K562 (cell line): ENCODE data around the gene TMEM207. TPM values are rescaled to one million over a fixed set of nuclear protein-coding genes. Genes with fewer than 3 reads are reported as not detected.

ENCODE experiments used
- ATAC-seq: fragments of 200-7000 bp; cut with Tn5 transposase; 3 replicates; pipeline ENCODE4 v1.9.1; 2020; ENCODE audit warnings: moderate library complexity
- BruUV-seq: library from RNA; stranded (reverse); fragments of 400-500 nt; replicated peaks from 2 replicates; lab custom pipeline; 2021; lab: Mats Ljungman, UMichigan
- CTCF ChIA-PET: fragments of 300-600 bp; formaldehyde crosslinking; extraction: SDS; loops from one replicate; lab custom pipeline; 2021; ENCODE audit warnings: low intra/inter-chr PET ratio; lab: Yijun Ruan, JAX
- POLR2A ChIA-PET: fragments of 300-600, 350-650 bp; sonication (Branson Sonifier 250); formaldehyde crosslinking; extraction: SDS; loops from one replicate; lab custom pipeline; 2021; ENCODE audit warnings: antibody characterized with exemption, inconsistent platforms; lab: Yijun Ruan, JAX
- DNase-seq, 4 experiments: peaks; one replicate each; pipeline versions ENCODE4 v3.0.0 to v3.0.0-alpha.2; 2011 to 2018; ENCODE audit warnings: low spot score in 3 of 4, mixed read lengths in 3 of 4; ENCODE audit errors: extremely low read depth in 1 of 4
- FAIRE-seq: peaks from 2 replicates; lab custom pipeline; 2011; peaks lifted over from hg19 to GRCh38; lab: Jason Lieb, UNC
- H2AFZ ChIP-seq: 2 replicates; pipeline ENCODE4 v1.6.0; 2011; ENCODE audit warnings: low read depth, low read length, control low read depth, inconsistent platforms
- H3K27ac ChIP-seq: fragments of 200-600 bp; 3 replicates; pipeline ENCODE4 v1.8.0; 2011; ENCODE audit warnings: low read depth, mild to moderate bottlenecking, control low read depth, inconsistent platforms, low read length, moderate library complexity, mixed read lengths; ENCODE audit errors: extremely low read depth
- H3K27me3 ChIP-seq, 2 experiments: fragments of 300-600 bp in 1 of 2; 2 replicates in 1 of 2; 3 replicates in 1 of 2; pipeline versions ENCODE4 v1.6.0 to v1.8.0; 2011; ENCODE audit warnings: inconsistent platforms in 2 of 2, low read length in 2 of 2, mild to moderate bottlenecking in 1 of 2, mixed read lengths in 1 of 2, moderate library complexity in 1 of 2; ENCODE audit not compliant: control insufficient read depth in 2 of 2, insufficient read depth in 2 of 2
- H3K36me3 ChIP-seq: fragments of 300-600 bp; 3 replicates; pipeline ENCODE4 v1.8.0; 2011; ENCODE audit warnings: mild to moderate bottlenecking, low read length, inconsistent platforms; ENCODE audit not compliant: control insufficient read depth, insufficient read depth
- H3K4me1 ChIP-seq, 2 experiments: fragments of 200-600 bp in 1 of 2; replicated peaks in 1 of 2; 2 replicates in 1 of 2; 3 replicates in 1 of 2; pipeline versions ENCODE4 v1.5.1 to v1.8.0; 2011; ENCODE audit warnings: inconsistent platforms in 2 of 2, low read length in 2 of 2, mild to moderate bottlenecking in 1 of 2, mixed read lengths in 1 of 2, moderate library complexity in 1 of 2; ENCODE audit not compliant: control insufficient read depth in 2 of 2, insufficient read depth in 2 of 2
- H3K4me2 ChIP-seq: 2 replicates; pipeline ENCODE4 v1.6.1; 2011; ENCODE audit warnings: low read length, control low read depth, inconsistent platforms, mixed read lengths; ENCODE audit not compliant: insufficient read depth
- H3K4me3 ChIP-seq: fragments of 200-600 bp; sonication (generic), shearing (Covaris generic); 2 replicates; pipeline ENCODE4 v1.5.1; 2016; ENCODE audit warnings: control low read depth, inconsistent platforms
- H3K79me2 ChIP-seq: fragments of 200-600 bp; 3 replicates; pipeline ENCODE4 v1.8.0; 2011; ENCODE audit warnings: low read length, inconsistent platforms; ENCODE audit not compliant: control insufficient read depth, insufficient read depth
- H3K9ac ChIP-seq, 2 experiments: 2 replicates each; pipeline versions ENCODE4 v1.6.0 to v1.6.1; 2011; ENCODE audit warnings: low read depth in 2 of 2, low read length in 2 of 2, control low read depth in 1 of 2, inconsistent platforms in 1 of 2, mild to moderate bottlenecking in 1 of 2, mixed read lengths in 1 of 2; ENCODE audit not compliant: insufficient read depth in 1 of 2
- H3K9me1 ChIP-seq: one replicate; pipeline ENCODE4 v1.6.0; 2011; ENCODE audit warnings: inconsistent platforms, mild to moderate bottlenecking, low read length, moderate library complexity; ENCODE audit not compliant: control insufficient read depth, insufficient read depth
- H3K9me3 ChIP-seq: replicated peaks from 2 replicates; pipeline ENCODE4 v1.5.1; 2011; ENCODE audit warnings: low read depth, low read length, inconsistent platforms; ENCODE audit not compliant: control insufficient read depth, insufficient read depth
- H4K20me1 ChIP-seq: replicated peaks from 2 replicates; pipeline ENCODE4 v1.6.1; 2011; ENCODE audit warnings: low read length, inconsistent platforms, mixed read lengths; ENCODE audit not compliant: control insufficient read depth, insufficient read depth
- AFF1 ChIP-seq, 2 experiments: fragments of 450-650 bp; IDR thresholded peaks; 2 replicates each; pipeline ENCODE4 v1.6.1; 2018; ENCODE audit warnings: mild to moderate bottlenecking in 2 of 2, low read depth in 1 of 2; ENCODE audit not compliant: partially characterized antibody in 2 of 2
- BRF1 ChIP-seq: IDR thresholded peaks from 3 replicates; pipeline ENCODE4 v1.6.1; 2011; ENCODE audit warnings: borderline replicate concordance, mild to moderate bottlenecking; ENCODE audit not compliant: insufficient read length; ENCODE audit errors: extremely low read depth
- CGGBP1 ChIP-seq: fragments of 250-450 bp; sonication (Bioruptor Pico); IDR thresholded peaks from 2 replicates; pipeline ENCODE4 v1.9.0; 2021; ENCODE audit warnings: mild to moderate bottlenecking
- ZNF12 ChIP-seq: sonication (generic); formaldehyde crosslinking; IDR thresholded peaks from 2 replicates; pipeline ENCODE4 v1.4.0; 2020; ENCODE audit warnings: mild to moderate bottlenecking, missing genetic modification reagents
- ZNF592 ChIP-seq: fragments of 450-650 bp; IDR thresholded peaks from 2 replicates; pipeline ENCODE4 v1.6.1; 2017; ENCODE audit warnings: antibody characterized with exemption, mild to moderate bottlenecking
- WGBS: fragments of 100-300 bp; shearing (Covaris generic); methylation state at CpG from one replicate; pipeline ENCODE4 v1.1.6; 2016; ENCODE audit warnings: low coverage, mixed read lengths; ENCODE audit not compliant: insufficient coverage; ENCODE audit errors: missing lambda C conversion rate; 5-methylcytosine and 5-hydroxymethylcytosine counted together
- in situ Hi-C: fragments of 300-500 bp; cut with MboI; formaldehyde crosslinking; loops from 4 replicates; pipeline ENCODE4 v1.15.0; 2018; ENCODE audit warnings: inconsistent platforms, mixed read lengths
- intact Hi-C: fragments of 100-400 bp; cut with micrococcal nuclease; formaldehyde crosslinking; loops from 2 replicates; pipeline ENCODE4 v1.14.2; 2022
- polyA plus RNA-seq, 8 experiments: library from polyadenylated mRNA; depleted of rRNA in 4 of 8; stranded (reverse) in 5 of 8; unstranded in 3 of 8; fragments of >200 nt; fragmentation: Nextera tagmentation in 2 of 8; fragmentation: Illumina TruSeq in 1 of 8; extraction: Ambion mirVana in 2 of 8; extraction: Trizol in 1 of 8; gene quantifications; 2 replicates each; pipeline versions ENCODE4 v1.2.1 to v1.2.3, GENCODE V29; 2011 to 2014; ENCODE audit warnings: inconsistent platforms in 1 of 8, missing spikeins in 1 of 8
- total RNA-seq, 7 experiments: library from RNA; depleted of rRNA in 6 of 7; stranded (reverse); fragments of >200 nt in 6 of 7; fragmentation: Illumina TruSeq in 2 of 7; extraction: Trizol in 2 of 7; gene quantifications; 2 replicates each; pipeline versions ENCODE4 v1.2.1 to v1.2.3, GENCODE V29; 2011 to 2021; ENCODE audit warnings: low replicate concordance in 1 of 7

Gene TMEM207
- total and polyA plus RNA-seq, 9 of the 15 experiments (the other 6 are each of a cell fraction or from before 2014, with no cell fraction given), result 0.04 to 0.10 (median 0.04) TPM; not detected in 4

GRCh38 chr3:190497811-190498210 lies 48.1 kb upstream of the TMEM207 start:
- no peaks in the 10 kb centered on the region for H3K4me1 ChIP-seq
- no peak overlapping the region for H3K4me3 ChIP-seq
- no peaks in the 10 kb centered on the region for H3K27me3 ChIP-seq
- in situ Hi-C loops, result no loop called here
- ChIA-PET POLR2A (no interaction called here), CTCF (no interaction called here)
- H3K9me1 ChIP-seq, result no peaks in the 10 kb centered on the region
- H3K9ac ChIP-seq, result no peak overlapping the region
- H3K4me2 ChIP-seq, result no peak overlapping the region
- no peaks in the 10 kb centered on the region for H3K36me3 ChIP-seq
- WGBS, result 0% methylated on average over 3 of the region's 3 CpGs
- DNase-seq (no peak), ATAC-seq (no peak), FAIRE-seq (no peak)
- H2AFZ ChIP-seq, result no peak overlapping the region
- no peak overlapping the region for H3K27ac ChIP-seq
- TF ChIP-seq ZNF12 (CRISPR knock-in tag), result no peak
- TF ChIP-seq CGGBP1, result no peak
- TF ChIP-seq BRF1, result no peak
- no peak for TF ChIP-seq ZNF592
- no peak for TF ChIP-seq AFF1 (IDR thresholded peaks at IDR 0.05; ENCODE audit: low read depth in 1 of 2, partially characterized antibody in 2 of 2)
- 0 out of 2 replicates have a peak, but pooled peaks cover 2% of the 10 kb centered on the region for H3K9me3 ChIP-seq
- H4K20me1 ChIP-seq, result no peaks in the 10 kb centered on the region
- no TSS peak for BruUV-seq
- H3K79me2 ChIP-seq, result no peaks in the 10 kb centered on the region
- intact Hi-C loops, result no loop called here
